K562 (cell line): ENCODE measurements around the gene ZNF672. TPM values are rescaled to one million over a fixed set of nuclear protein-coding genes. Genes with fewer than 3 reads are reported as not detected.

Source experiments
- ATAC-seq: fragments of 200-7000 bp; cut with Tn5 transposase; 3 replicates; pipeline ENCODE4 v1.9.1; 2020; ENCODE audit warnings: moderate library complexity
- BruUV-seq: library from RNA; stranded (reverse); fragments of 400-500 nt; replicated peaks from 2 replicates; lab custom pipeline; 2021; lab: Mats Ljungman, UMichigan
- CTCF ChIA-PET: fragments of 300-600 bp; formaldehyde crosslinking; extraction: SDS; loops from one replicate; lab custom pipeline; 2021; ENCODE audit warnings: low intra/inter-chr PET ratio; lab: Yijun Ruan, JAX
- POLR2A ChIA-PET: fragments of 300-600, 350-650 bp; sonication (Branson Sonifier 250); formaldehyde crosslinking; extraction: SDS; loops from one replicate; lab custom pipeline; 2021; ENCODE audit warnings: antibody characterized with exemption, inconsistent platforms; lab: Yijun Ruan, JAX
- DNase-seq, 4 experiments: peaks; one replicate each; pipeline versions ENCODE4 v3.0.0 to v3.0.0-alpha.2; 2011 to 2018; ENCODE audit warnings: low spot score in 3 of 4, mixed read lengths in 3 of 4; ENCODE audit errors: extremely low read depth in 1 of 4
- FAIRE-seq: peaks from 2 replicates; lab custom pipeline; 2011; peaks lifted over from hg19 to GRCh38; lab: Jason Lieb, UNC
- H2AFZ ChIP-seq: 2 replicates; pipeline ENCODE4 v1.6.0; 2011; ENCODE audit warnings: low read depth, low read length, control low read depth, inconsistent platforms
- H3K27ac ChIP-seq: fragments of 200-600 bp; 3 replicates; pipeline ENCODE4 v1.8.0; 2011; ENCODE audit warnings: low read depth, mild to moderate bottlenecking, control low read depth, inconsistent platforms, low read length, moderate library complexity, mixed read lengths; ENCODE audit errors: extremely low read depth
- H3K27me3 ChIP-seq, 2 experiments: fragments of 300-600 bp in 1 of 2; 2 replicates in 1 of 2; 3 replicates in 1 of 2; pipeline versions ENCODE4 v1.6.0 to v1.8.0; 2011; ENCODE audit warnings: inconsistent platforms in 2 of 2, low read length in 2 of 2, mild to moderate bottlenecking in 1 of 2, mixed read lengths in 1 of 2, moderate library complexity in 1 of 2; ENCODE audit not compliant: control insufficient read depth in 2 of 2, insufficient read depth in 2 of 2
- H3K36me3 ChIP-seq: fragments of 300-600 bp; 3 replicates; pipeline ENCODE4 v1.8.0; 2011; ENCODE audit warnings: mild to moderate bottlenecking, low read length, inconsistent platforms; ENCODE audit not compliant: control insufficient read depth, insufficient read depth
- H3K4me1 ChIP-seq, 2 experiments: fragments of 200-600 bp in 1 of 2; replicated peaks in 1 of 2; 2 replicates in 1 of 2; 3 replicates in 1 of 2; pipeline versions ENCODE4 v1.5.1 to v1.8.0; 2011; ENCODE audit warnings: inconsistent platforms in 2 of 2, low read length in 2 of 2, mild to moderate bottlenecking in 1 of 2, mixed read lengths in 1 of 2, moderate library complexity in 1 of 2; ENCODE audit not compliant: control insufficient read depth in 2 of 2, insufficient read depth in 2 of 2
- H3K4me2 ChIP-seq: 2 replicates; pipeline ENCODE4 v1.6.1; 2011; ENCODE audit warnings: low read length, control low read depth, inconsistent platforms, mixed read lengths; ENCODE audit not compliant: insufficient read depth
- H3K4me3 ChIP-seq: fragments of 200-600 bp; sonication (generic), shearing (Covaris generic); 2 replicates; pipeline ENCODE4 v1.5.1; 2016; ENCODE audit warnings: control low read depth, inconsistent platforms
- H3K79me2 ChIP-seq: fragments of 200-600 bp; 3 replicates; pipeline ENCODE4 v1.8.0; 2011; ENCODE audit warnings: low read length, inconsistent platforms; ENCODE audit not compliant: control insufficient read depth, insufficient read depth
- H3K9ac ChIP-seq, 2 experiments: 2 replicates each; pipeline versions ENCODE4 v1.6.0 to v1.6.1; 2011; ENCODE audit warnings: low read depth in 2 of 2, low read length in 2 of 2, control low read depth in 1 of 2, inconsistent platforms in 1 of 2, mild to moderate bottlenecking in 1 of 2, mixed read lengths in 1 of 2; ENCODE audit not compliant: insufficient read depth in 1 of 2
- H3K9me1 ChIP-seq: one replicate; pipeline ENCODE4 v1.6.0; 2011; ENCODE audit warnings: inconsistent platforms, mild to moderate bottlenecking, low read length, moderate library complexity; ENCODE audit not compliant: control insufficient read depth, insufficient read depth
- H3K9me3 ChIP-seq: replicated peaks from 2 replicates; pipeline ENCODE4 v1.5.1; 2011; ENCODE audit warnings: low read depth, low read length, inconsistent platforms; ENCODE audit not compliant: control insufficient read depth, insufficient read depth
- H4K20me1 ChIP-seq: replicated peaks from 2 replicates; pipeline ENCODE4 v1.6.1; 2011; ENCODE audit warnings: low read length, inconsistent platforms, mixed read lengths; ENCODE audit not compliant: control insufficient read depth, insufficient read depth
- CBX1 ChIP-seq: sonication (generic); IDR thresholded peaks from 2 replicates; pipeline ENCODE4 v1.6.1; 2016; ENCODE audit warnings: antibody characterized with exemption, low read depth, mild to moderate bottlenecking
- CEBPB ChIP-seq: fragments of 450-650 bp; IDR thresholded peaks from 2 replicates; pipeline ENCODE4 v1.6.1; 2016; ENCODE audit warnings: missing genetic modification characterization, missing compliant biosample characterization
- CEBPG ChIP-seq, 3 experiments: fragments of 200-800 bp in 1 of 3; sonication (Bioruptor generic) in 1 of 3; sonication (generic) in 1 of 3; formaldehyde crosslinking in 1 of 3; IDR thresholded peaks in 2 of 3; conservative IDR thresholded peaks in 1 of 3; 2 replicates each; pipeline versions ENCODE4 v1.6.1 to v1.8.0; 2016 to 2022; ENCODE audit warnings: missing compliant biosample characterization in 2 of 3, missing genetic modification characterization in 2 of 3, mild to moderate bottlenecking in 1 of 3, missing genetic modification reagents in 1 of 3
- FOXA1 ChIP-seq: fragments of 450-650 bp; IDR thresholded peaks from 2 replicates; pipeline ENCODE4 v1.6.1; 2016; ENCODE audit warnings: mild to moderate bottlenecking, borderline replicate concordance
- HIVEP1 ChIP-seq: fragments of 250-450 bp; sonication (Bioruptor Pico); IDR thresholded peaks from 2 replicates; pipeline ENCODE4 v1.4.0; 2020; ENCODE audit warnings: mild to moderate bottlenecking
- KDM1A ChIP-seq, 2 experiments: fragments of 450-650 bp; IDR thresholded peaks; 2 replicates each; pipeline ENCODE4 v1.6.1; 2016; ENCODE audit warnings: mild to moderate bottlenecking in 2 of 2
- NFATC3 ChIP-seq: fragments of 450-650 bp; IDR thresholded peaks from 2 replicates; pipeline ENCODE4 v1.6.1; 2017; ENCODE audit warnings: mild to moderate bottlenecking
- NR2C2 ChIP-seq, 2 experiments: fragments of 200-800 bp in 1 of 2; sonication (Bioruptor generic) in 1 of 2; sonication (generic) in 1 of 2; formaldehyde crosslinking in 1 of 2; IDR thresholded peaks; 2 replicates each; pipeline versions ENCODE4 v1.6.1 to v1.8.0; 2016 to 2022; ENCODE audit warnings: mild to moderate bottlenecking in 1 of 2, missing compliant biosample characterization in 1 of 2, missing genetic modification characterization in 1 of 2, missing genetic modification reagents in 1 of 2
- SPI1 ChIP-seq: IDR thresholded peaks from 2 replicates; pipeline ENCODE4 v1.6.1; 2011; ENCODE audit warnings: low read depth, low read length, control low read depth, borderline replicate concordance
- WGBS: fragments of 100-300 bp; shearing (Covaris generic); methylation state at CpG from one replicate; pipeline ENCODE4 v1.1.6; 2016; ENCODE audit warnings: low coverage, mixed read lengths; ENCODE audit not compliant: insufficient coverage; ENCODE audit errors: missing lambda C conversion rate; 5-methylcytosine and 5-hydroxymethylcytosine counted together
- in situ Hi-C: fragments of 300-500 bp; cut with MboI; formaldehyde crosslinking; loops from 4 replicates; pipeline ENCODE4 v1.15.0; 2018; ENCODE audit warnings: inconsistent platforms, mixed read lengths
- intact Hi-C: fragments of 100-400 bp; cut with micrococcal nuclease; formaldehyde crosslinking; loops from 2 replicates; pipeline ENCODE4 v1.14.2; 2022
- polyA plus RNA-seq, 8 experiments: library from polyadenylated mRNA; depleted of rRNA in 4 of 8; stranded (reverse) in 5 of 8; unstranded in 3 of 8; fragments of >200 nt; fragmentation: Nextera tagmentation in 2 of 8; fragmentation: Illumina TruSeq in 1 of 8; extraction: Ambion mirVana in 2 of 8; extraction: Trizol in 1 of 8; gene quantifications; 2 replicates each; pipeline versions ENCODE4 v1.2.1 to v1.2.3, GENCODE V29; 2011 to 2014; ENCODE audit warnings: inconsistent platforms in 1 of 8, missing spikeins in 1 of 8
- total RNA-seq, 7 experiments: library from RNA; depleted of rRNA in 6 of 7; stranded (reverse); fragments of >200 nt in 6 of 7; fragmentation: Illumina TruSeq in 2 of 7; extraction: Trizol in 2 of 7; gene quantifications; 2 replicates each; pipeline versions ENCODE4 v1.2.1 to v1.2.3, GENCODE V29; 2011 to 2021; ENCODE audit warnings: low replicate concordance in 1 of 7
- TF ChIP-seq, protein P1 (sequence below), 2 experiments: fragments of 150-350 bp in 1 of 2; IDR thresholded peaks; 2 replicates each; pipeline ENCODE4 v1.6.1; 2012 to 2016; ENCODE audit warnings: low read depth in 2 of 2, low read length in 2 of 2, mild to moderate bottlenecking in 1 of 2, moderate library complexity in 1 of 2
- TF ChIP-seq, protein P2 (sequence below), 2 experiments: IDR thresholded peaks; 2 replicates each; pipeline ENCODE4 v1.6.1; 2012; ENCODE audit warnings: improper control_type of control experiment in 2 of 2, low read depth in 2 of 2, low read length in 2 of 2, borderline replicate concordance in 1 of 2
- TF ChIP-seq, protein P3 (sequence below): sonication (generic); IDR thresholded peaks from 2 replicates; pipeline ENCODE4 v1.6.1; 2016

Gene ZNF672
- total and polyA plus RNA-seq, 9 of the 15 experiments (the other 6 are each of a cell fraction or from before 2014, with no cell fraction given), result 1.9 to 57.9 (median 24.1) TPM

DNA sequence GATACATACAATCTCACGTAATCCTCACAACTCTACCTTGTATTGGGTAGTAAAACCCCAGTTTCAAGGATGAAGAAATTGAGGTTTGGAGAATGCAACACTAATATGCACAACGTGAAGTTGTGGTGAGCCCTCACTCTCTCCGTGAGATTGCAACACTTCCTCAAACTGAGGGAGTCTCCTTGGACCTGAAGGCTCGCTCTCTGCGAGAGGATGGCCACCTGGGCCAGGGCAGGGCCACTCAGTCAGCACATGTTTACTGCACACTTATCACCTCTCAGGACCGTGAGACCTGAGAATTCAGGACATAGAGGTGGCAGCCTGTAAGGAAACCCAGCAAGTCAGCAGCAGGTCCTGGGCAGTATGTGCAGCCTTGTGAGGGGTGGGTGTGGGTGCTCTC is 21.0 kb upstream of the ZNF672 start:
- WGBS, result 64% methylated on average over 6 of the region's 6 CpGs
- Histone ChIP-seq H3K27ac (no peak overlapping the region), H3K4me1 (no peaks in the 10 kb centered on the region; a peak in 3 of 5 replicates), H3K79me2 (peaks cover 15% of the 10 kb centered on the region; the same call in 2 of the 3 replicates), H4K20me1 (0 out of 2 replicates have a peak, but pooled peaks cover 5% of the 10 kb centered on the region), H3K27me3 (no peaks in the 10 kb centered on the region), H3K4me3 (no peak overlapping the region), H3K9me3 (no peaks in the 10 kb centered on the region), H3K4me2 (no peak overlapping the region), H3K9ac (0 out of 4 replicates have a peak overlapping the region, but pooled peaks of 1 of the 2 experiments have one; percentile 54), H2AFZ (no peak overlapping the region), H3K36me3 (peaks cover 82% of the 10 kb centered on the region), H3K9me1 (no peaks in the 10 kb centered on the region)
- BruUV-seq, result no TSS peak
- DNase-seq, result peak in 2 of 4 experiments; percentile 2 to 3
- no peak for ATAC-seq
- POLR2A ChIA-PET, result interaction anchor here (1.3 kb wide), 1 partner anchor 9 kb away, joined by 7 read pairs; the partner anchor contains the start of gene SH3BP5L
- intact Hi-C loops (no loop called here), in situ Hi-C loops (no loop called here)
- TF ChIP-seq CEBPG (CRISPR knock-in tag; IDR thresholded peaks at IDR 0.05) (peak; percentile 55; the same call in 1 of the 2 replicates), CEBPG (tag; conservative IDR thresholded peaks at IDR 0.05 in 1 of 2, IDR thresholded peaks at IDR 0.05 in 1 of 2) (no peak), FOXA1 (no peak), NFATC3 (no peak), CEBPB (tag) (peak; percentile 42), KDM1A (IDR thresholded peaks at IDR 0.05) (no peak), HIVEP1 (no peak), SPI1 (peak; percentile 36; the same call in 1 of the 2 replicates), NR2C2 (CRISPR knock-in tag; IDR thresholded peaks at IDR 0.05) (no peak), NR2C2 (tag; IDR thresholded peaks at IDR 0.05) (no peak), CBX1 (no peak)
- TF ChIP-seq, protein P1, sequence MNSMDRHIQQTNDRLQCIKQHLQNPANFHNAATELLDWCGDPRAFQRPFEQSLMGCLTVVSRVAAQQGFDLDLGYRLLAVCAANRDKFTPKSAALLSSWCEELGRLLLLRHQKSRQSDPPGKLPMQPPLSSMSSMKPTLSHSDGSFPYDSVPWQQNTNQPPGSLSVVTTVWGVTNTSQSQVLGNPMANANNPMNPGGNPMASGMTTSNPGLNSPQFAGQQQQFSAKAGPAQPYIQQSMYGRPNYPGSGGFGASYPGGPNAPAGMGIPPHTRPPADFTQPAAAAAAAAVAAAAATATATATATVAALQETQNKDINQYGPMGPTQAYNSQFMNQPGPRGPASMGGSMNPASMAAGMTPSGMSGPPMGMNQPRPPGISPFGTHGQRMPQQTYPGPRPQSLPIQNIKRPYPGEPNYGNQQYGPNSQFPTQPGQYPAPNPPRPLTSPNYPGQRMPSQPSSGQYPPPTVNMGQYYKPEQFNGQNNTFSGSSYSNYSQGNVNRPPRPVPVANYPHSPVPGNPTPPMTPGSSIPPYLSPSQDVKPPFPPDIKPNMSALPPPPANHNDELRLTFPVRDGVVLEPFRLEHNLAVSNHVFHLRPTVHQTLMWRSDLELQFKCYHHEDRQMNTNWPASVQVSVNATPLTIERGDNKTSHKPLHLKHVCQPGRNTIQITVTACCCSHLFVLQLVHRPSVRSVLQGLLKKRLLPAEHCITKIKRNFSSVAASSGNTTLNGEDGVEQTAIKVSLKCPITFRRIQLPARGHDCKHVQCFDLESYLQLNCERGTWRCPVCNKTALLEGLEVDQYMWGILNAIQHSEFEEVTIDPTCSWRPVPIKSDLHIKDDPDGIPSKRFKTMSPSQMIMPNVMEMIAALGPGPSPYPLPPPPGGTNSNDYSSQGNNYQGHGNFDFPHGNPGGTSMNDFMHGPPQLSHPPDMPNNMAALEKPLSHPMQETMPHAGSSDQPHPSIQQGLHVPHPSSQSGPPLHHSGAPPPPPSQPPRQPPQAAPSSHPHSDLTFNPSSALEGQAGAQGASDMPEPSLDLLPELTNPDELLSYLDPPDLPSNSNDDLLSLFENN (IDR thresholded peaks at IDR 0.05; ENCODE audit: low read depth in 2 of 2, low read length in 2 of 2), result no peak
- TF ChIP-seq, protein P2, sequence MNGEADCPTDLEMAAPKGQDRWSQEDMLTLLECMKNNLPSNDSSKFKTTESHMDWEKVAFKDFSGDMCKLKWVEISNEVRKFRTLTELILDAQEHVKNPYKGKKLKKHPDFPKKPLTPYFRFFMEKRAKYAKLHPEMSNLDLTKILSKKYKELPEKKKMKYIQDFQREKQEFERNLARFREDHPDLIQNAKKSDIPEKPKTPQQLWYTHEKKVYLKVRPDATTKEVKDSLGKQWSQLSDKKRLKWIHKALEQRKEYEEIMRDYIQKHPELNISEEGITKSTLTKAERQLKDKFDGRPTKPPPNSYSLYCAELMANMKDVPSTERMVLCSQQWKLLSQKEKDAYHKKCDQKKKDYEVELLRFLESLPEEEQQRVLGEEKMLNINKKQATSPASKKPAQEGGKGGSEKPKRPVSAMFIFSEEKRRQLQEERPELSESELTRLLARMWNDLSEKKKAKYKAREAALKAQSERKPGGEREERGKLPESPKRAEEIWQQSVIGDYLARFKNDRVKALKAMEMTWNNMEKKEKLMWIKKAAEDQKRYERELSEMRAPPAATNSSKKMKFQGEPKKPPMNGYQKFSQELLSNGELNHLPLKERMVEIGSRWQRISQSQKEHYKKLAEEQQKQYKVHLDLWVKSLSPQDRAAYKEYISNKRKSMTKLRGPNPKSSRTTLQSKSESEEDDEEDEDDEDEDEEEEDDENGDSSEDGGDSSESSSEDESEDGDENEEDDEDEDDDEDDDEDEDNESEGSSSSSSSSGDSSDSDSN (IDR thresholded peaks at IDR 0.05; ENCODE audit: borderline replicate concordance in 1 of 2, low read depth in 2 of 2, low read length in 2 of 2), result no peak
- TF ChIP-seq, protein P3, sequence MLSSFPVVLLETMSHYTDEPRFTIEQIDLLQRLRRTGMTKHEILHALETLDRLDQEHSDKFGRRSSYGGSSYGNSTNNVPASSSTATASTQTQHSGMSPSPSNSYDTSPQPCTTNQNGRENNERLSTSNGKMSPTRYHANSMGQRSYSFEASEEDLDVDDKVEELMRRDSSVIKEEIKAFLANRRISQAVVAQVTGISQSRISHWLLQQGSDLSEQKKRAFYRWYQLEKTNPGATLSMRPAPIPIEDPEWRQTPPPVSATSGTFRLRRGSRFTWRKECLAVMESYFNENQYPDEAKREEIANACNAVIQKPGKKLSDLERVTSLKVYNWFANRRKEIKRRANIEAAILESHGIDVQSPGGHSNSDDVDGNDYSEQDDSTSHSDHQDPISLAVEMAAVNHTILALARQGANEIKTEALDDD, result no peak
- CTCF ChIA-PET, result no interaction called here
- FAIRE-seq, result no peak
